GM21529 (cell line): Measurements from ENCODE around the gene CHN1.

ENCODE experiments used
- ATAC-seq: cut with Tn5 transposase; IDR thresholded peaks from one replicate; pipeline ENCODE4 v1.9.1; 2021; ENCODE audit not compliant: unreplicated experiment

The CHN1 gene, protein sequence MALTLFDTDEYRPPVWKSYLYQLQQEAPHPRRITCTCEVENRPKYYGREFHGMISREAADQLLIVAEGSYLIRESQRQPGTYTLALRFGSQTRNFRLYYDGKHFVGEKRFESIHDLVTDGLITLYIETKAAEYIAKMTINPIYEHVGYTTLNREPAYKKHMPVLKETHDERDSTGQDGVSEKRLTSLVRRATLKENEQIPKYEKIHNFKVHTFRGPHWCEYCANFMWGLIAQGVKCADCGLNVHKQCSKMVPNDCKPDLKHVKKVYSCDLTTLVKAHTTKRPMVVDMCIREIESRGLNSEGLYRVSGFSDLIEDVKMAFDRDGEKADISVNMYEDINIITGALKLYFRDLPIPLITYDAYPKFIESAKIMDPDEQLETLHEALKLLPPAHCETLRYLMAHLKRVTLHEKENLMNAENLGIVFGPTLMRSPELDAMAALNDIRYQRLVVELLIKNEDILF

DNA sequence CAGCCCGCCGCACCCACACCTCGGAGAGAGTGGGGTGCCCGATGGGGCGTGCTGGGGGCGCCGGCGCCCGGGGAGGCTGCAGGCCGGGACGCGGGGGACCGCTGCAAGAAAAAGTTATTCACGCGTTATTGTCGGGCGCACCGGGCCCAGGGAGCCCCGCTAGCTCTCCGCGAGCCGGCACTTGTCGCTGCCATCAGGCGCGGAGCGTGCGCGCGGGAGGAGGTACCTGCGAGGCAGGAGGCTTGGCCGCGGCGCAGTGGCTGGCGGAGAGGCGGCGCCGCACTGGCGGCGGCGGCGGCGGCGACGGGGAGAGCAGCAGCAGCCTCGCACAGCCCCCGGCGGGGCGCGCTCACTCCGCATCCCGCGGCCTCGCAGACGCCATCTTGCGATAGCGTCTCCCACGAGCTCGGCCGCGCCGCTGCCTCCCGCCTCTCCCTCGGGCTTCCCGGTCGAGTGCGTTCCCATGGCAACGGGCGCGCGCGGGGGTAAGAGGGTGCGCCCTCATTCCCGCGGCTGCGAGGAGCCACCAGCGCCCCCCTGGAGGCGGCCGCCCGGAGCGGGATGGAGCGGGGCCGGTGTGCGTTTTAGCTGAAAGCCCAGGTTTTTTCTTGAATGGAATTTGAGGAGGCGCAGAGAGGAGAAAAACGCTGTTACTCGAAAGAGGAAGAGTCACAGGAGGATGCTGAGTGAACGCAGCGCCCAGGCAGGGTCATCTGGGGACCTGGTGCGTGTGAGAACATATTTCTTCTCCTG is at the start of gene CHN1:
Gene CHN1 (minus strand): TSS at position 402 of the 753 bp plus-strand sequence. CDS start 469 bp downstream, outside the sequence.
- peak; percentile 66 for ATAC-seq

DNA sequence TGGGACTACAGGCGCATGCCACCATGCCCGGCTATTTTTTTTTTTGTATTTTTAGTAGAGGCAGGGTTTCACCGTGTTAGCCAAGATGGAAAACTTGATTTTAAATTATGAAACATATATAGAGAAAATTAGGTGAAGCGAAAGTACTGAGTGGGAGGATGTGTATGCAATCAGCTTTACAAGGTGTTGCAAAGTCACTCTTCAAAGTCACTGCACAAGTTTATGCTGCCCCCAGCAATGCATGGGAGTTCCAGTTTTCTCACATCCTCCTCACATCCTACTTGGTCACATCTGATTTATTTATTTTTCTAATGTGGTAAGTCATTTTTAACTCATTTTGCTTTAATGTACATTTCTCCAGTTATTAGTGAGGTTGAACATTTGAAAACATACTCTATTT is 49.2 kb upstream of the CHN1 start:
- no peak for ATAC-seq

DNA sequence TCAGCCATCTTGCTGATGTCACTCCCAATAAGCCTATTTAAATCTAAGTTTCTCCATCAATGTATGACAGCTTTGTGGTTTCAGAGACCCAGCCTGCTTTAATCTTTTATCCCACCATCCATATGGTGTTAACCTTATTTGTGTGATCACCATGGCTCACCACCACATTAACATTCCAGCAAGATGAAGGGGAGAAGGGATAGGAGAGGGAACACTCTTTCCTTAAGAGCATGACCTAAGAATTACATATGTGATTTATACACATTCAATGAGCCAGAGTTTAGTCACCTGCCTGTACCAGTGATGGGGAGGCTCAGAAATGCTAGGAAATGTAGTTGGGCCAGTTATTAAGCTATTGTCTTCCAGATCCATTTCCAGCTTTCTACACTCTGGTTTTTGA is 44.5 kb upstream of the CHN1 start:
- ATAC-seq = no peak

DNA sequence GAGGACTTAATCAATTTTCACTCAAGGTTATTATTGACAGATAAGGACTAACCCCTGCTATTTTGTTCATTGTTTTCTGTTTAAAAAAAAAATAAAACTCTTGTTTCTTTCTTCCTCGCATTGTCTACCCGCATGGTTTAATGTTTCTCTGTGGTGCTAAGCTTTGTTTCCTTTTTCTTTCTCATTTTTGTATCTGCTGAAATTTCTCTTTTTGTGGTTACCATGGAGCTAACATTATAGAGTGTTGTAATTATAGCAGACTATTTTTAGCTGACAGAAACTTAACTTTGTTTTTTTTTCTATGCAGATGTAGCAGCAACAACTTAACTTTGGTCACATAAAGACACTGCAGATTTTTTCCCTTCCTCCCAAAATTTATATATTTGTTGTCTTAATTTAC is 43.1 kb upstream of the CHN1 start:
- ATAC-seq = peak; percentile 48

DNA sequence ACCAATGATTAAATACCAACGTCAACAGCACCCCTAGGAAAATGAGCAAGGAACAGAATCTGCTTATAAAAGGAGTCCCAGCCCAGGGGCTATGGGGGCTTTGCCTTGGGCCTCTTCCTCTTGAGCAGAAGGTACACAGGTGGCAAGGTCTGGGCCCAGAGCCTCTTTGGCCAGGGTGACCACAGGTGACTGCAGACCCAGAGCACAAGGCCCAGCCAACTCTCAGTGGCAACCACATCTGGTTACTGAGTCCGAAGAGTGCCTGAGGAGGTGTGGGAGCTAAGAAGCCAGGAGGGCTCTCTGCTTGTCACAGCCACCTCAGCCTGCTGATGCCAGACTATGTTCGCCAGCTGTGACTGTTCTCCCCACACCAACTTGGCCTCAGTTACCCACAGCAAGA is 34.3 kb upstream of the CHN1 start:
- no peak for ATAC-seq

DNA sequence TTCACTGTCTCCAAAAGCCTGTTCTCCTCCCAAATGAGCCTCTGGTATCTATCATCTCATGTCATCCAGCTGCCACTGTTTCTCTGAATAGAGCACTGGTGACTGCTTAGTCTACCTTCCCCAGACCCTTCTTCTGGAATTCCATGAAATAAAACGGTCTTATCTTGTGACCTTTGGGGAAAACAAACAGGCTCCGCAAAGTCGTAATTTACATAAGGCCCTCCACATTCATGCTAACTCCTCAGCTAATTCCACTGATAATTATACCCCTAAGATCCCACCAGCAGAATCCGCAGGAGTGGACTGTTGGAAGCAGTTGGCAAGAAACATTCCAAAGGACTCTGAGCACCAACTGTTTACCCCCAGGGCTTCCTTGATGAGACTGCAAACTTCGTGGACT is 33.9 kb upstream of the CHN1 start:
- no peak for ATAC-seq

DNA sequence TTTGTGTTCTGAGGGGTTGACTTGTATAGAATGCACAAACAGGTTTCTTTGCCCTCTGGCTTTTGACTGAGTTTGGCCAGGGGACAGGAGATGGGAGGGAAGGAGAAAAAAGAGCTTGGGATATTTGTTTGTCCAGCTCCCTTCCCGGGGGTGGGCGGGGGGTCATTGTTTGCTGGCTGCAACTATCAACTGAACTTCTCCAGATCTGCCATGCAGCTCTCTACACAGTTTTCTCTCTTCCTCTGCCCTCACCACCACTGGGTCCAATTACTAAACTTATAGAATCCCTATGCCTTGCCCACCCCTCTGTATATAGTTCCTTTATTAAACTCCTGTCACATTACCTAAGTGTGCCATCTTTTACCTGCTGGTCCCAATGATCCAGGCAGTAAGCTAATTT is 32.8 kb upstream of the CHN1 start:
- no peak for ATAC-seq

DNA sequence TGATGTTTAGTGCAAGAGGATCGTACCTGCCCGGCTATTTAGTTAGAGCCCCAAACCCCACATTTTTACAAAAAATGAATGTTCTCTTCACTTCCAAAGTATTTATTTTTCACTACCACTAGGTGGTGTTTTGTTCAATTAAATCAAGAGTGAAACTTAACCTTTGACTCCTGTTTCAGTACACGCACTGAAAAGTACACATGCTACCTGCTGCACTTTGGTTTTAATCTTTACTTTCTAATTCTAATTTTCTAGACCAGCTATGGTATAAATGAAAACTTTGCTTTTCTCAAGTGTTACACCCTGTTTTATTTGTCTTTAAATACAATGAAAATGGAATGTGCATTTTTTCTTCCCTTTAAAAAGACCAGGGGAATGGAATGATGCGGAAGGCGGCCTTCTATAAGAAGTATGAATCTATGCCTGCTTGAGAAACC is 31.4 kb upstream of the CHN1 start:
- ATAC-seq = peak; percentile 49

DNA sequence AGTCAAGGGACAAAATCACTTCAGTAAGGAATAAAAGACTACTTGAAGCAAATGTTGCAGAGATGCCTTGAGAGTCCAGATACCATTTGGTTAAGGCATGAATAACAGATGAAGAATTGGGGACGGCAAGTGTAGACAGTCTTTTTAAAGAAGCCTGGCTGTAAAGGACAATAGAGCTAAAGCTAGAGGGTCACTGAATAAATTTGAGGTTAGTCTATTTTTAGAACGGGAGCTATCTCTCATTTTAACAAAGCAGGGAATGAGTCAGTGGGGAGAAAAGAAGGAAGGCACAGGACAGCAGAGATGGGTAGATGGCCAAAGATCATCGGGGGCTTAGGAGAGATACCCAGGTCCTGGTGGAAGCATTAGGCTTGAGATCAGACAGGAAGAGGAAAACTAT is 30.6 kb upstream of the CHN1 start:
- no peak for ATAC-seq

DNA sequence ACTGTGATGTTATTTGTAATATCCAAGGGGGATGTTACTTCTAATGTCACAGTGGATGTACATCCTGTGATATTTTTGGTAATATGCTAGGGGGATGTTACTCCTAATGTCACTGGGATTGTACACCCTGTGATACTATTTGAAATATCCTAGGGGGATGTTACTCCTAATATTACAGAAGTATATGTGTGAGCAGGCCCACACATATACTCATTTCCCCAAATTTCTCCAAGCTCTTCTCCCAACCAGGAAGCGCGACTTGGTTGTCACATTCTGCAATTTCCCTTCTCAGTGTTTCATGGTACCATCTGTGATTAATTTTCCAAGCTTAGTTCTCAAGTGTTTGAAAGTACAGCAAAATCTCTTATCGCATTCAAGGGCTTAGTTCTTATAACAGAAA is 29.5 kb upstream of the CHN1 start:
- ATAC-seq = no peak

DNA sequence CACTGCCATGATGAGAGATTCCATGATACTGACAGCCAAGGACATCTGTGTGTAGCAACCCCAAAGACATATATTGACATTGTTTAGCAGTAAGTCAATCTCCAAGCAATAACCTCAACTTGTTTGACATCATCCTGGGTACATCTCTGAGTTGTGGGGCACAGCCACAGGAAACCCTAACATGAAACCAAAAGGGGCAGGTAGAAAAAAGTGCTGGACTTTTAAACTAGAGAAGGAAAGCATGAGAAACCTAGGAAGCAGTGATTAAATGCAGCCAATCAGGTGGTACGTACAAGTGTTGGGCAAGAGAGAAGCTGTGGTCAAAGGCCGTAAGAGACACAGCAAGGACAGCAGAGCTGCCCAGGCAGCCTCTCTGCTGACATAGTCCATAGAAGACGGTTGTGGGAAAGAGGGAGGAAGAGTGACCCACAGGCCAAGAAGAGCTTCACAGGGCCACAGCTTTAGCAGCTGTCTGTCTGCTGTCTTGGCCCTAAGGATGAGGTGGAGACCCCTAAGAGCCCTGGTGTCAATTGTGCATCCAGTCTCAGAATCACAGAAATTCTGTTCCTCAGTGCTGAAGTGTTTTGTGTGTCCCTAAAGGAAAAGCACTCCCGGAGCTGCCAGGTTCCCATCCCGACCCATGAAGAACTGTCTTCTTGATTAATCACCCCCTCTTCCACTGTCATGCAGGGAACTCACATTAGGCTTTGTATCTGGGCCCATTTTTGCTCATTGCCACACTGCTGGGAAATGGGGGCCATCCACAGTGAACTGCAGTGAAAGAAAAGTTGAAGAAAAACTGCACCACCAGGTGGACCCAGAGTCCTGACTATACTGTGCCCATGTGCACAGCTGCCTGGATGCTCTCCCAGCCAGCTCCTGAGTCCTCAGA is 25.4 kb upstream of the CHN1 start:
- no peak for ATAC-seq

DNA sequence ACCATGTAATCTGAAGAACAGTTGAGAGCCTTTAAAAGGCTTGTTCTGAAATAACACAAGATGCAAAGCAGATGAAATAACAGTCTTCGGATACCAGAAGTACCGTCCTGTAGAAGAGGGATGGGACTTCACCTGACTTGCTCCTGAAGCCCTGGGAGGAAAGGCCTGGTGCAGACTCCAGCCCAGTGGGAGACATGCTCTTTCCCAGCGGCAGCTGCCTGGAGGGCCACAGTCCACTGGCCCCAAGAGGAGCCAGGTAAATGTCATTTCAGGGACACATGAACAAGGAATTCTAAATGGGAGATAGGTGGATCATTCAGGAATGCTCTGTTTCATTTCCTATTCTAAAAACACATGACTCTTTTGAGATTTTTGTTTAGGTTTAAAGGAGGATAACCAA is 22.6 kb upstream of the CHN1 start:
- no peak for ATAC-seq

DNA sequence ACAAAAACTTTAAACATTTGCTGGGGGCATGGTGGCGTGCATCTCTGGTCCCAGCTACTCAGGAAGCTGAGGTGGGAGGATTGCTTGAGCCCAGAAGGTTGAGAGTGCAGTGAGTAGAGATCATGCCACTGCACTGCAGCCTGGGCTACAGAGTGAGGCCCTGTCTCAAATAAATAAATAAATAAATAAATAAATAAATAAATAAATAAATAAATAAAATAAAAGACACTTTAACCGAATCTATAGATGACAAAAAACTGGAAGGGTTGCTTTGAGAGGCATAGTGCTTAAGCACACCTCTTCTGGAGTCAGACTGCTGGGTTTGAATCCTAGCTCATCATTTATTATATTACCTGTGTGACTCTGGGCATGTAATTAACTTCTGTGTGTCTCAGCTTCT is 21.2 kb upstream of the CHN1 start:
- no peak for ATAC-seq

DNA sequence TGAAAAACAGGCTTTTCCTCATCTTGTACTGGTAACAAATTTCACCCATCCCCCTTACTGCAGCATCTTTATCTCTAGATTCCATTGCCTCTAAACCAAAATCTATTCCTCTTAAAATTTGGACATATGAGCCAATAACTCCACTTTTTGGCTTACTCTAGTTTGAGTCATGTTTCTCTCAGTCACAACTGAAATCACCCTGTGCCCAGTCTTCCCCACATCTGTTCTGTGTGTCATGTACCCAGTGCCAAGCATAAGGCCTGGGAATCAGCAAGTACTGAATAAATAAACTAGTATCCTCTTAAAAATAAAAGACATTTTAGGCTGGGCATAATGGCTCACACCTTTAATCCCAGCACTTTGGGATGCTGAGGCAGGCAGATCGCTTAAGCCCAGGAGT is 20.8 kb upstream of the CHN1 start:
- no peak for ATAC-seq

DNA sequence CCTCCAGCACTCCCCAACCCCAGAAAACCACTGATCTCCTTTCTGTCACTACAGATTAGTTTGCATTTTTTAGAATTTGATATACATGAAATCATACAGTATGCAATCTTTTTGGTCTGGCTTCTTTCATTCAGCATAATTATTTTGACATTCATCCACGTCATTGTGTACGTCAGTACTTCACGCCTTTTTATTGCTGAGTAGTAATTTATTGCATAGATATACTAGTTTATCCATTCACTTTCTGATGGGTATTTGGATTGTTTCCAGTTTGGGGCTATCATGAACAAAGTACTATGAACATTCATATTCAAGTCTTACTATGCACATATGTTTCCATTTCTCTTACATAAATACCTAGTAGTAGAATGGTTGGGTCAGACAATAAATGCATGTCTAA is 20.1 kb upstream of the CHN1 start:
- ATAC-seq = no peak

DNA sequence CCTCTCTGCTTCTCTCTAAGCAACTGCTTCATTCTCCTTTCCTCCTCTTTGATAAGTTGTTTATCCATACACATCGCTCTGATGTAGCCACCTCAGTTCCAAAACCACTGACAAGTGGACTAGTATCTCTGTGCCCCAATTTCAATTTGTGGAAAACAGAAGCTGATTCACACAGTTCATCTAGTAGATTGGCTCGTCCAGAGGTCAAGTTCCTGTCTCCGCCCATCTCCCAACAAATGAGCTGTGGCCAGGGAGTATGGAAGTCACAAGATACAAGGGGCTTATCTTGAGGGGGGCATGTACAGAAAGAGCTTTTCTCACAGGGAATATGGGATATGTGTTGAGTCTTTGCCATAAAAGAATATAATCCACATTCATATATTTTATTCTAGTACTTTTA is 17.7 kb upstream of the CHN1 start:
- ATAC-seq = no peak

DNA sequence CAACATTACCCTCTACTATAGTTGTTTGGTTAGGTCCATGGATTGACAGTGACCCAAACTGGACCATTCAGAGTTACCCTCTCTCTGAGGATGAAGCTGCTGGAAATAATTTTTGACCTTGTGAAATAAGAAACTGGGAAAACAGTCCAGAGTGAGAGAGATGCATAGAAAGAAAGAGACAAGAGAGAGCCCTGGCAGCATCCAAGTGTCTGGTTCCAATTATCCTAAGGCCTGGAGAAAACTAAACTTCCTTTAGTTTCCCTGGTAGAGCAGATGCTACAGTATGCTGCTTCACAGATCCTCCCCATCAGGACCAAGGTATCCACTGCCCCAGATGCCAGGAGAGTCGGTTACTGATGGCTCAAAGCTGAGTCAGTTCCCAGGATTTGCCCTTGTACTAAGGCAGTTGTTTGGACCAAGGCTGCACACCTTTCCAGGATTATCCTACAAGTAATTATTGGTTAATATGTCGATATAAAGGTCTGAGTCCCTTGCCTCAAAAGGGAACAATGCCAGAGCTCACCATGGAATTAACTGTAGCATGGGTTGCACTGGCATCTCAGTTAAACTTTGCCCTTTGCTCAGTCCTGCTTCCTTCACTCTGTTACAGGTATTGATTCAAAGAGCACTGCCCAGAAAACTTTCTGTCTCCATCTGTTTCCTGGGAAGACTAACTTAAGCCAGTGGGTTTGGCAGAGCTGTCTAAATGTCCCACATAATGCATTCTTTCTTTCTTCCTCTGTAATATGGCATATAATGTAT is 14.6 kb upstream of the CHN1 start:
- ATAC-seq = no peak

DNA sequence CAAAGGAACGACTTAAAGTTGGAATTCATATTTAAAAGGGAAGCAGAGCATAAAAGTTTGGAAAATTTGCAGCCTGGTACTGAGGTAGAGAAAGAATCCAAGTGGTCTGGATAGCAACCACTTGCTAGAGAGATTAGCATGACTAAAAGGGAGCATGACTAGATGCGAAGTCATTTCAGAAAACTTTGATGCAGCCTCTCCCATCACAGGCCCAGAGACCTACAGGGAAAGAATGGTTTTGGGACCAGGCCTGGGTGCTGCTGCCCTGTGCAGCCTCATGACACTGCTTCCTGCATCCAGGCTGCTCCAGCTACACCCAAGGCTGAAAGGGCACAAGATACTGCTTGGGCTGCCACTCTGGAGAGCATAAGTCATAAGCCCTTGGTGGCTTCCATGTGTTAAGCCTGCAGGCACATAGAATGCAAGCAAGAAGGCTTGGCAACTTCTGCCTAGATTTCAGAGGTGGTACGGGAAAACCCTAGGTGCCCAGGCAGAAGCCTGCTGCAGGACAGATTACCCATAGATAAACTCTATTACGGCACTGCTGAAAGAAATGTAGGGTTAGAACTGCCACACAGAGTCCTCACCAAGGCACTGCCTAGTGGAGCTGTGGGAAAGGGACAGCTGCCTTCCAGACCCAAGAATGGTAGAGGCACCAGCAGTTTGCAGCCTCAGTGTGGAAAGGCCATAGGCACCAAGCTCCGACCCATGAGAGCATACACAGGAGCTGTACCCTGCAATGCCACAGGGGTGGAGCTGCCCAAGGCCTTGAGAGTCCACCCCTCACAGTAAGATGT is 12.6 kb upstream of the CHN1 start:
- no peak for ATAC-seq

DNA sequence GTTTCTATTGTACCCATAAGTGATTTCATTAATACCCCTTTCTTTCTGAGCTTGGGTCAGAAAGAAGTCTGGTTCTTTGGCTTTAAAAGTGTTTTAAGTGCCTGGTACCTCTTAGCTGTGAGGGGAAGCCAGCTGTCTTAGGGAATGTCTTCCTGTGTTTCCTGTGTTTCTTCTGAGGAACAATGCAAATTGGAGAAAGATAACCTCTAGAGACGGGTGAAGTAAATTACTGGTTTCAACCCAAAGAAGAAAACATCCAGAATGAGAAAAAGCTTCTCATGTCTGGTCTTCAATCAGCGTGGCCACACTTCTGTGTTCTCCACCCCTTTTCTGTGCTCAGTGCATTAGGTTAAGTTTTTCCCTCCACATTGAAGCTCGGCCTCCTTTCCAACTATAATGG is 10.2 kb upstream of the CHN1 start:
- no peak for ATAC-seq

DNA sequence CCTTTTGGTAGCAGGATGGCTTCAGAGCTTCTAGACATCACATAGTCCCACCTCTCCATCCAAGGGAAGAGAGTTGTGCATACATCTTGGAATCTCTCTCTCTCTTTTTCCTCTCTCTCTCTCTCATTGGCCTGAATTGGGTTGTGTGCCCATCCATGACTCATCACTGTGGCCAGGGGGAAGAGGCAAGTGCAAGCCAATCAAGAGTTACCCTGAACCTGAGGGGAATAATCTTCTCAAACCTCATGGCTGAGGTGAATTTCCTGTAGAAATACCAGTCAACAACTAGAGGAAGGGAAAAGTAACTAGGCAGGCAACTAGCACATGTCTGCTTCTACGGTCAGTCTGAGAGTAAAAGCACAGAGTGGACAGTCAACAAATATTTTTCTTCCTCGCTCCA is 7.3 kb upstream of the CHN1 start:
- ATAC-seq = no peak
